Measurements from ENCODE around the gene BCCIP.

The BCCIP gene

GRCh38 chr10:125822878-125823662, at the start of gene BCCIP, which contains the start of gene UROS:
Gene BCCIP (plus strand): TSS chr10:125823546. CDS start chr10:125823558, 12 bp downstream.
Gene UROS (minus strand): TSS chr10:125823258. CDS start chr10:125816499, 6,759 bp downstream.
- DNase-seq = peak; percentile 45

GRCh38 chr10:125773687-125774543, 49.4 kb upstream of the BCCIP start:
- no peak for DNase-seq

GRCh38 chr10:125774581-125775191, 48.7 kb upstream of the BCCIP start:
- DNase-seq = no peak

GRCh38 chr10:125775491-125776106, 47.7 kb upstream of the BCCIP start, which contains the start of gene MMP21:
Gene MMP21 (minus strand): TSS chr10:125775821. CDS start chr10:125775821, 0 bp downstream.
- DNase-seq = no peak

GRCh38 chr10:125777806-125778205, 45.5 kb upstream of the BCCIP start:
- no peak for DNase-seq

DNA sequence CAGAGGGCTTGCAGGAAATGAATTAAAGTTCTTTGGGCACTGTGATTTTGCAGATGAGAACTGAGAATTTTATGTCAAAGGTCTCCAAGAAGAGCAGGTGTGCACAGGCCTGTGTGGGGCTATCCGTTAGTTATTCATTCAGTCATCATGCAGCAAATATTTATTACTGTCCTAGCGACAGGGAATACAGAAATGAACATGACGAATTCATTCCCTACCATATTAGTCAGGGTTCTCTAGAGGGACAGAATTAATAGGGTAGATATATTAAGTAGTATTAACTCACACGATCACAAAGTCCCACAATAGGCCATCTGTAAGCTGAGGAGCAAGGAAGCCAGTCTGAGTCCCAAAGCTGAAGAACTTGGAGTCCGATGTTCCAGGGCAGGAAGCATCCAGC, 44.8 kb upstream of the BCCIP start:
- DNase-seq = no peak

DNA sequence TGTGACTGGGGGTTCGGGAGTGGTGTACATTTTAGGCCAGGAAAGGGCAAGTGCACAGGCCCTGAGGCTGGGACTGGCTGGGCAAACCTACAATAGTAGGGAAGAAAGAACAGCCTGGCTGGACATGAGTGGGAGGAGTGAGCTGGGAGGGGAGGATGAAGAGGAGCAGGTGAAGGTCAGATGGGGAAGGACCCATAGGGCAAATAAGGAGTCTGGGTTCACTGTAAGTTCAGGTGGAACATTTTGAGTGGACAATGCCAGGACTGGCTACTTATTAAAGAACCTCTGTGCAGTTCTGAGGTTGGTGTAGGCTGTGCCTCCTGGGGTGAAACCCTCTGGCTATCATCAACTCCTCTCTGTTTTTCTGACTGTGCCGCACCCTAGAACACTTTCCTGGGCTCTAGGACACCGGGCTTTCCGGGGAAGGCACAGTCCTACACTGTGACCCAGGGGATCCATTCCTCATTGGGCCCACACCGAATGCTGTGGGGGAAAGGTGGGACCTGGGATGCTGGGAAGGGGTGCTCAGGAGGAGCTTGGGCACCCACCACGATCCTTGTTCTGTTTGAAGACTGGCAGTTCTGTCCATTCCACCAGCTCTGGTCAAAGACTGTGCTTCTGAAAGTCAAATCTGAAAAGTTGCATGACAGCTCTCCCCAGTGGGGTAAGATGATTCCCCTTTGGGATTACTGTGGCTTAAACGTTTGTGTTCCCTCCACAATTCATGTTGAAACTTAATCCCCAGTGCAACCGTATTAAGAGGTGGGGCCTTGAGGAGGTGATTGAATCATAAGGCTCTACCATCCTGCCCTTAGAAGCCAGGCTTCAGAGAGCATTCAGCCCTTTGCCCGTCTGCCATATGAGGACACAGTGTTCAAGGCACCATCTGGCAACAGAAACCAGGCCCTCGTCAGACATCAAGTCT, 43.7 kb upstream of the BCCIP start:
- DNase-seq = no peak

- DNase-seq = no peak
Measured at GRCh38 chr10:125781374-125781773, 42.0 kb upstream of the BCCIP start.

DNA sequence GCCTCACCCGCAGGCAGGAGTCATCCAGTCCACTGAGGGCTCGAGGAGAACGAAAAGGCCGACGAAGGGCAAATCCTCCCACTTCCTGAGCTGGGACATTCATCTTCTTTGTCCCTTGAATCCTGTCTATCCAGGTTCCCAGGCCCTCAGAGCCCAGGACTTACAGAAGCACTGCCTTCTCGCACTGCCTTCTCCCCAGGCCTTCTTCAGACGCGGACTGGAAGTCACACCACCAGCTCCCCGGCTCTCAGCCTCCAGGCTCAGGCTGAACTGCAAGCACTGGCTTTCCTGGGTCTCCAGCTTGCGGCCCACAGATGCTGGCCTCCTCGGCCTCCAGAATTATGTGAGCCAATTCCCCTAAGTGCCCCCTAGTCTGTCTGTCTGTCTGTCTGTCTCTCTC, 41.3 kb upstream of the BCCIP start:
- no peak for DNase-seq

GRCh38 chr10:125782616-125783015, 40.7 kb upstream of the BCCIP start:
- no peak for DNase-seq

- no peak for DNase-seq
Measured at GRCh38 chr10:125783408-125783807, 39.9 kb upstream of the BCCIP start.

- no peak for DNase-seq
Measured at GRCh38 chr10:125783957-125784356, 39.4 kb upstream of the BCCIP start.

DNA sequence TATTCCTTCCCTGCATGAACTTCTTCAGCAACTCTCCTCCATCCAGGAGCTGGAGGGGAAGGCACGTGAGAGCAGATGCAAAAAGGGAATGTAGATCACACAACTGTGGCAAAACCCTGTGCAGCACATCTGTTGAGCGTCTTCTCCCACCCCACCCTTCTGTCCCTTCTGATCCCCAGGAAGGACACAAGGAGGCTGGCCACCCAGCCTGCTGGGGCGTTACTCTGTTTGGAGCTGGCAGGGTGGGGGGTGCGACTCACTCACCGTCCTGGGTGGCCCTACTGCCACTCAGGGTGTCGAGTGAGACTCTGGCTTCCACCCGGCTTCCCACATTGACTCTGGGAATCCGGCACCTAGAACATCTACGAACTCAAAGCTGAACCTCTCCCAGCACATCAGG, 37.6 kb upstream of the BCCIP start:
- DNase-seq = no peak

GRCh38 chr10:125788156-125789034, 35.0 kb upstream of the BCCIP start:
- no peak for DNase-seq

DNA sequence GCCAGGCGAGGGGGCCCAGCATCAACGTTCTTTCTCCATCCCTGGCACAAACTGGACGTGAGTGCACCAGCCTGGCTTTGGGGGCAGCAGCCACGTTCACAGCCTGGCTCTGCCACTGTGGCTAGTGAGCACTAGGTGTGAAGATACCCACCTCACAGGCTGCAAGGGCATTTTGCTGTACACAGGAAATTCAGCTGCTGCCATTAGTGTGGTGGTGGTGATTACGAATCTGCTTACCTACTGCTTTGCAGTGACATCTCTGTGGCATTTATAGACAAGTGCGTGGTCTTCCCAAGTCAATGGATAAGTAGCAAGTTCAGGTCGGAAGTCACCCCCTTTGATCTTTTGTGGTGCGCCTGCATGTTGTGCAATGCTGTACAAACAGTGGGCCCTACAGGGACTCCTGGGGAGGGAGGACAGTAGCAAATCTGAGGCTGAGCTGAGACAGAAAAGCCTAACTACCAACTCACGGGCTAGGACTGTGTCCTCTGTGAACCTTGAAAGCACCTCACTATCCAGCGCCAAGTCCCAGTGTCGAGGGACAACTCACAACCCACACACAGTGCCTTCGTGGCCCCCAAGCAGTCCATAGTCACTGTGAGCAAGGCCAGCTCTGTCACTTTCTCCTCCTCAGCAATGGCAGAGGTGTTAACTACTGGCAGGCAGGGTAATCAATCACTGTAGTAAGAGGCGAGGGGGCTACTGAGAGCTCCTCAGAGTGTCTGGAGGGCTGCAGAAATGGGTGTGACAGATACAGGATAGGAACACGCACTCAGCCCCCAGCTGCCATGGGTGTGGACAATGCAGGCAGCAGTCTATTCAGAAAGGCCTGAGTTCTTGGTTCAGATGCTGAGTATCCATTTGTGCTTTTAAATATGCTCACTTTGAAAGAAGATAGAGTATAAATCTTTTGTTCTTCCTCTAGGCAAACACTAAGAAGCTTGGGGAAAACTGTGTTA, 30.7 kb upstream of the BCCIP start:
- DNase-seq = no peak

GRCh38 chr10:125795128-125795527, 28.2 kb upstream of the BCCIP start:
- DNase-seq = no peak

DNA sequence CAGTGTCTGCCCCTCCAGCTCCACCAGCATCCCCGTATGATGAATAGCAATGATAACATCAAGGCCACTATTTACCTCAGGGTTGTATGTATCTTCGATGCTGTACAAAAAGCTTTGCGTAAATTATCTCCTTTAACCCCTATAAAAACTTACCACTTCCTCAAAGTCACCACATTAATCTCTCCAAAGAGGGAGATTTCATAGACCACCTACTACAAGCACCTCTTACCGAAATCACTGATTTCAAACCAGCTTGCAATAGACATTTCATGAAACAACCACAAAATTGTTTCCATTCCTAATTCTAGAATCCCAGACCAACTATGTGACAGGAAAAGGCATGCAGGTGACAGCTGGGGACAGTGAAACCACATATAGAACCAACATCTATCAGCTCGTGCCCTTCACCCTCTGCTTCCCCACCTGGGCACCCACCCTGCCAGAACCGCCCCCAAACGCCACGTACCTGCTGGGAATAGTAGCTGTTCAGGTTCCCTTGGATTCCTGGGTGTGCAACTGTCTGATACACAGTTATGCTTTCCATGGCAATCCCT, 27.6 kb upstream of the BCCIP start:
- no peak for DNase-seq

DNA sequence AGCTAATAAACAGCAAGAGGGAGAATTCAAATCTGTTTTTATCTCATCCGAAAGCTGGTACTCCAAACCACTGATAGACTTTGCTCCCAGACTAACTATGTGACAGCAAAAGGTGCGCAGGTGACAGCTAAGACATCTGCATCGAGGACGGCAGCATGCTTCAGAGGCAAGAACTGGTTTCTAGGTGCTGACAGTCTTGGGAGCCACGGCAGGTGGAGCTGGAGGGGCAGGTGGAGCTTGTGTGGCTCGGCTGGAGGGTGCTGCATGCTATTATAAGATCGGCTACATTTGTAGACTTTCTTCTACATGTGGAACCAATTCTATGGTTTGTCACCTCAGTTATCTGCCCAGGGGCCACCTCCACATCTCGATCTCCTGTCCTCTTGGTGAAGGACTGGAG, 25.9 kb upstream of the BCCIP start:
- DNase-seq = no peak

DNA sequence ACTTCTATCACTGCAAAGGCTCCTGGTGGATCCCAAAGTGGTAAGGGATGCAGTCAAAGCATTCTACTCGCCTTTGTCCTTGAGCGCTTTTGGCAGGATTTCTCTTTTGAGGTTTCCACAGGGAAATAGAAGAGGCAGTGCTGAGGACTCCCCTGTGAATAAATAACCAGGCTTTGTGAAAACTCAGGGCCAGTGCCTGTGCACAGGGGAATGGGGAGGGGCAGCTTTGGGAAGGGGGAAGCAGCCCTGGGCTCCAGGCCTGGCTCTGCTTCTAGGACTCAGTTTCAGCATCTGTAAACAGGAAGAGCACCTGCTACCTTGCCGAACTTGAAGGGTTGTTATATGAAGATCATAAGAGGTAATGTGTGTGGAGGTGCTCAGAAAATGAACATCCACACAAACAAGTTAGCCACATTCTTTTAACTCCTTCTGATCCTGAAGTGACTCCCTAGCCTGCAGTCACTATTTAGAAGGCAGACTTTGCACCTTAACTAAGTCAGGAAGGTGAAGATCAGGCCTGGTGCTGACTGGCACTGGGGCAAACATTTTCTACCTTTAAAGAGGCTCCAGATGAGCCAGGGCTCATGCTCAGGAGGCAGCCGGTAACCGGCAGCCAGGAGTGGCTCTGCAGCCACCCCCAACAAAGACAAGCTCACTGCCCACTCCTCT, 25.2 kb upstream of the BCCIP start:
- DNase-seq = no peak
